ENCODE results near the gene RFX7. TPM values are rescaled to one million over a fixed set of nuclear protein-coding genes. Genes with fewer than 3 reads are reported as not detected.

The RFX7 gene
- total RNA-seq, 4 donors from 2014 or later, result 11.1 to 15.1 (median 12.7) TPM

- H3K4me3 ChIP-seq (ENCODE audit: low read depth, poor library complexity, severe bottlenecking), result no peak overlapping the region
- WGBS, 2 donors, result 25 to 27% methylated on average over 5 of the region's 5 CpGs
- DNase-seq (ENCODE audit: low spot score in 2 of 2), result no peak
- intact Hi-C loops (cut with DNase I; ENCODE audit: low total_unique reads), result no loop called here
- TF ChIP-seq POLR2A (IDR thresholded peaks at IDR 0.05) (no peak), CTCF (IDR thresholded peaks at IDR 0.05) (no peak)
Measured at GRCh38 chr15:56241374-56242105, 2.1 kb downstream of the RFX7 start.

- intact Hi-C loops (cut with DNase I; ENCODE audit: low total_unique reads), result no loop called here
- no peak for DNase-seq (ENCODE audit: low spot score in 2 of 2)
- TF ChIP-seq POLR2A (IDR thresholded peaks at IDR 0.05) (no peak), CTCF (IDR thresholded peaks at IDR 0.05) (no peak)
- H3K4me3 ChIP-seq (ENCODE audit: low read depth, poor library complexity, severe bottlenecking), result no peak overlapping the region
Measured at GRCh38 chr15:56240390-56240789, 3.3 kb downstream of the RFX7 start.

GRCh38 chr15:56236197-56236596, 7.5 kb downstream of the RFX7 start:
- H3K4me3 ChIP-seq (ENCODE audit: low read depth, poor library complexity, severe bottlenecking), result no peak overlapping the region
- WGBS, 2 donors, result 51 to 65% methylated on average over 3 of the region's 3 CpGs
- TF ChIP-seq POLR2A (IDR thresholded peaks at IDR 0.05) (no peak), CTCF (IDR thresholded peaks at IDR 0.05) (no peak)
- DNase-seq (ENCODE audit: low spot score in 2 of 2), result no peak
- intact Hi-C loops (cut with DNase I; ENCODE audit: low total_unique reads), result no loop called here

- intact Hi-C loops (cut with DNase I; ENCODE audit: low total_unique reads), result loop anchor here (5.0 kb wide), 1 partner anchor 993 kb away; no protein-coding TSS in a partner anchor
- TF ChIP-seq CTCF (IDR thresholded peaks at IDR 0.05), result no peak
- no peak for TF ChIP-seq POLR2A (IDR thresholded peaks at IDR 0.05)
- DNase-seq (ENCODE audit: low spot score in 2 of 2), result no peak
- no peak overlapping the region for H3K4me3 ChIP-seq (ENCODE audit: low read depth, poor library complexity, severe bottlenecking)
- WGBS, 2 donors, result 84 to 85% methylated on average over 4 of the region's 4 CpGs
Measured at GRCh38 chr15:56234804-56235203, 8.9 kb downstream of the RFX7 start.

- 95 to 96% methylated on average over 3 of the region's 3 CpGs for WGBS, 2 donors
- no peak for DNase-seq (ENCODE audit: low spot score in 2 of 2)
- no peak overlapping the region for H3K4me3 ChIP-seq (ENCODE audit: low read depth, poor library complexity, severe bottlenecking)
- intact Hi-C loops (cut with DNase I; ENCODE audit: low total_unique reads), result loop anchor here (5.0 kb wide), 1 partner anchor 991 kb away; no protein-coding TSS in a partner anchor
- no peak for TF ChIP-seq POLR2A (IDR thresholded peaks at IDR 0.05)
- no peak for TF ChIP-seq CTCF (IDR thresholded peaks at IDR 0.05)
Measured at GRCh38 chr15:56233549-56233948, 10.1 kb downstream of the RFX7 start.

GRCh38 chr15:56232058-56232457, 11.6 kb downstream of the RFX7 start:
- WGBS, 2 donors, result 94 to 98% methylated on average over 3 of the region's 3 CpGs
- intact Hi-C loops (cut with DNase I; ENCODE audit: low total_unique reads), result loop anchor here (5.0 kb wide), 1 partner anchor 990 kb away; no protein-coding TSS in a partner anchor
- TF ChIP-seq CTCF (IDR thresholded peaks at IDR 0.05) (no peak), POLR2A (IDR thresholded peaks at IDR 0.05) (no peak)
- no peak overlapping the region for H3K4me3 ChIP-seq (ENCODE audit: low read depth, poor library complexity, severe bottlenecking)
- no peak for DNase-seq (ENCODE audit: low spot score in 2 of 2)
